Daoy (cell line): ENCODE data around the gene NCKAP5. TPM values are rescaled to one million over a fixed set of nuclear protein-coding genes. Genes with fewer than 3 reads are reported as not detected.
A peak's percentile ranks its signal among the peaks of the same experiment; 100 is the strongest.

Experiments
- DNase-seq: peaks from one replicate; pipeline ENCODE4 v3.0.0-alpha.2; 2015; ENCODE audit warnings: low read depth
- total RNA-seq: library from RNA; depleted of rRNA; stranded (reverse); fragments of >200 nt; shearing (Covaris generic); gene quantifications from 2 replicates; pipeline ENCODE4 v1.2.3, GENCODE V29; 2014

NCKAP5 gene
- total RNA-seq, 1 experiment from 2014 or later, result 8.4 TPM

GRCh38 chr2:133146893-133147292 lies 421.4 kb downstream of the NCKAP5 start:
- DNase-seq, result no peak

GRCh38 chr2:133143645-133144044 lies 424.6 kb downstream of the NCKAP5 start:
- DNase-seq, result no peak

DNA sequence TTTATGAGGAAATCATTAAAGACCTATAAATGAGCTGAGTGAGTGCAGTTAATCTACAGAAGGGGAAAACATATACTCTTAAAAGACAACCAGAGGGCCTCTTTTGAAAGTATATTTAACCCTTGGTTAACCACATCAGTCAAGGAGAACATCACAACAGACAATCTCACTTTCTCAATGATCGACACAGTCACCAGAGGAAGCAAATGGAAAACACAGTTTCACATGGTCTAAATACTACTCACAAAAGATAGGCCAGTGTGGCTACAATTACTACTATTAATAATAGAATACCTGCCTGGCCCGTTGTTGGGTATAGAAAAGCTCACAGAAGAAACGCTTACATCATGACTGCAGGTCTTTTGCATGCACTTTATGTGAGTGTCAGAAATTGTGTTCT lies 426.2 kb downstream of the NCKAP5 start:
- DNase-seq, result no peak

- DNase-seq, result no peak
Observed at GRCh38 chr2:133140620-133141019, 427.6 kb downstream of the NCKAP5 start.

GRCh38 chr2:133139847-133140533 lies 428.3 kb downstream of the NCKAP5 start:
- no peak for DNase-seq

DNA sequence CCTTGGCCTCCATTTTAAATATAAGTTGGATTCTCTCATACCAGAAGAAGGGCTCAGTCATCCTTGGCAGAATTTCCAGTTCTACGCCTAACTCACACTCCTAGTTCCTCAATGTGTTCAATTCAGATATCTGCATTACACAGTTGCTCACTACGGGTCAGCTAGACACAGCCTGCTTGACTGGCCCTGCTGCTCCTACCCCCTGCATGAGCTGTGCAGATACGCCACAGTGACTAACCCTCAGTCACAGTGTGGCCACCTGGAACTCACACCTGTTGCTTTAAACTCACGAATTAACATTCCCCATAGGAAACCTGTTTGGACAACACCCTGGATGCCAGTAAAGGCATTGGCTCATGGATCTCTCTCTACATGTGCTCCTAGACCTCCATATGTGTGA lies 429.6 kb downstream of the NCKAP5 start:
- DNase-seq, result peak; percentile 4

DNA sequence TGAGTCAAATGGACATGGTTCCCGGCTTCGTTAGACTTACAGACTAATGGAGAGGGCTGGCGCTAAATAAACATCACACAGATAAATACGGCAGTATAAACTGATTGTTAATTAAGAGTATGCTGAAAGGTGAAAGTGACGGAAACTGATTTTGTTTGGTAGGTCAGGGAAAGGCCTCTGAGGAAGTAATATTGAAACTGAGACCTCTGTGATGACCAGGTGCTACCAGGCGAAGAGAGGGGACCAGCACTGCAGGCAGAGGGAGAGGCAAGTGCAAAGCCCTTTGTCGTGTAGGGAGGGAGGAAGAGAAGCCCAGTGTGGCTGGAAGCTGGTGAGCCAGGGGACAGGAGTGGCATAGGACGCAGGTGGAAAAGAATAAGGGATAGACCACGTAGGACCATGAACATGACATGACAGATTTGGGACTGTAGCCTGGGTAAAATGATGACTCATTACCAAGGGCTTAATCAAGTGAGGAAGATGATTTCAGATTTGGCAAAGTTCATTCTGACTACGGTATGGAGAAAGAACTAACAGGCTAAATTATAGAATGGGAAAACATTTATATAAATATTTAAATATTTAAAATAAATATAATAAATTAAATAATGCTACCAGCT lies 433.1 kb downstream of the NCKAP5 start:
- peak; percentile 7 for DNase-seq

DNA sequence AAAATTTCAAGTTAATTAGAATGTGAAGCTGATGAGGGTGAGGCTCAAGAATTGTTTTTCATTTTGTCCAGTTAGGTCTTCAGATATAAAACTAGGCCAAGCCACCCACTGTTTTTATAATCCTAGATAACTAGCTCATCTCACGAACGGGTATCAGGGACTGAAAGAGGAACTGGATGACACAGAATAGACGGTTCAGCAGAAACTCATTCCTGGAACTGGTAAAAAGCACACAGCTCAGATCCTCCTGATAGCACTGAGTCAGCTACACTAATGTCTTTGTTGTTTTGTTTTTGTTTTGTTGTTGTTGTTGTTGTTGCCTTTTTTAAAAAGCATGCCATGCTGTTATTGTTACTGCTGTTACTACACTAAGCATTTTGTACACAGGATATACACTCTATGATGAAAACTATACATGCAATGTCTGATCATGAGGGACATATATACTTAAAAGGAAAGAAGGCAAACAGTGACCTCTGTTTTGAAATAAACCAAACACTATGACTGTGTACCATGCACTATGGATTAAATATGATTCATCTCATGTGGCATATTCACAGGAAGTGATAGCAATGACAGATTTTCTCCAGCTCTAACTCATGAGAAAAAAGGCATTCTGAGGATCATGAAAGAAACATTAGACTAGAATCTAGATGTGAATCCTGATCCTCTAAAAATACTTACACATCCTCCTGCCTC lies 437.6 kb downstream of the NCKAP5 start:
- DNase-seq, result peak; percentile 9

GRCh38 chr2:133124446-133124845 lies 443.8 kb downstream of the NCKAP5 start:
- DNase-seq, result no peak

- DNase-seq, result no peak
Observed at GRCh38 chr2:133123904-133124303, 444.4 kb downstream of the NCKAP5 start.

GRCh38 chr2:133123393-133123792 lies 444.9 kb downstream of the NCKAP5 start:
- no peak for DNase-seq

DNA sequence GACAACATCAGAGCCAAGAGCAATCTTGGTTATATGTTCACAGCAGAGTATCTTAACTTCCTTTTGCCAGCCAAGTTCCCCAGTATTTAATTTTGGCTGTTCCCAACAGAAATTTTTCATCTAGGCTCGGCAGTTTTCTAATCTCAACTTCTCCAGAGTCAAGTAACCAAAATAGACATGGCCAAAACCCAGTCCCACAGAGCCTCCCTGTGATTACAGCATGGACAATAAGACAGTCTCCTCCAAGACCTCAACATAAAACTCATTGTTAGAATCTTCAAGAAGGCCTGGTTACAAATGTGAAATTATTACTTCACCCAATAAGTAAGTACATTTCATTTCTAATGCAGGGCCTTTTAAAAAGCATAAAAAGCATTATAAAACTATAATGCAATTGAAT lies 445.7 kb downstream of the NCKAP5 start:
- DNase-seq, result no peak

DNA sequence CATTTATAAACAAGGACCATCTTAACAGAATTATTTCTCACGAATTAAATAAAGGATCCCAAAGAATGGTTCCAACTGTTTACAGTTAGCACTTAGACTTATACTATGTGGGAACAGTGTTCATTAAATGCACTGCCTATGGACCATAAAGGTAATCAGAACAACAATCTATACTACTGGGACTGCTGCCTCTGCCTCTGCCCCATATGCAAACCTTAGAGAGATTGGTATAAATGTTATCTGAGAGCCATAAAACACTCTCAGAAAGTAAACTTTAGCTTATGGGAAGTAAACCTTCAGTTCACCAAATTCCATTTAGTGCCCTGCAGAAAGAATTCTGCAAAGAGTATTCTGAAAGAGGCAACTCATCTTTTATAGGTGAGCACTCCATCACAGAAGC lies 448.0 kb downstream of the NCKAP5 start:
- no peak for DNase-seq

DNA sequence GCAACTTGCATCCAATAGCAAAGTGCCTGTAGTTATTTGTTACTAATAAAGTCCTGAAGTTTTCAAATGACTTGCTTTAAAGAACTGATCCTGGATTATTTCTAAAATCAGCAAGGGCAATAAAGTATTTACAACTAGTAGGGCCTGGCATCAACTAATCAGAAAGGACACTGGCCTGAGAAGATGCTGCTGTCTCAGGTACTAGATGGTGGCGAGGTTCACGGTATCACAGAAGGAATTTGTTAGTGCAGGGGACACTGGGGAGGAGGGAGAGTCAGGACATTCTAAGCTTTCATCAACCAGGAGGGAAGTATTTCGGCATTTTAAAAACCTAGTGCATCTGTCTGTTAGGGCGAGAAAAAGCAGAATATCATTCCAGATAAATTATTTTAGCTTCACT lies 458.1 kb downstream of the NCKAP5 start:
- no peak for DNase-seq

DNA sequence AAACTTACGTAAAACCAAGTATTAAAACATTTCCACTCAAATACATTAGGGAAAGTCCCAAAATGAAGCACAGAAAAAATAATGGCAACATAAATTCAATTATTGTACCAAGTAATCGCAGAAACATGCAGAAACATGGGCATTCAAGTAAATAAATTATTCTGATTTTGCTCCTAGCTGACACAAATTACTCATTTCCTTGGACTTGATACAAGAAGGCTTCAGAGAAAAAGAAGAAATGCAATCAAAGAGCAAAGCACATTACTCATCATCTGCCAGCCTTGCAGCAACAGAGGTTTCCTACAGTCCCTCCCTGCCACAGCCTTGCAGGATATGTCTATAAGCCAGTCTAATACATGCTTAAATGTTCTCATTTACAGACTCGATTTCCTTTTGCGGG lies 458.5 kb downstream of the NCKAP5 start:
- peak; percentile 65 for DNase-seq

- DNase-seq, result no peak
Observed at GRCh38 chr2:133107058-133107815, 461.0 kb downstream of the NCKAP5 start.

DNA sequence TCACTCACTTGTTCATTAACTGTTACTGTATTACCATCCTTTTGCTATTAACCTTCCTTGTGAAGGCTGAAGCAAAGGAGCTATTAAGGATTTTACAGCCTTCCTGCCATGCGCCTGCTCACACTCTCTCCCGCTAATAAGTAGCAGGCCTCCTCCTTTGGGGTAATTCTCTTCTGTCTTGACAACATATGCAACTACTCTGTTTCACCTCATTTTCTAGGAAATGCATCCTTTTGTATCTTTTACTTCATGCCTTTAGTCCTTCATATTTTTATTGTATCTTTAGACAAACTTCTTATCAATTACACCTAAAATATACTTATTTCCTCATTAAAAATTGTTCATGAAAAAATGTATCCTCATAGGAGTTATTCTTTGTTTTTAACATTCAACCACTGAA lies 463.4 kb downstream of the NCKAP5 start:
- DNase-seq, result no peak

DNA sequence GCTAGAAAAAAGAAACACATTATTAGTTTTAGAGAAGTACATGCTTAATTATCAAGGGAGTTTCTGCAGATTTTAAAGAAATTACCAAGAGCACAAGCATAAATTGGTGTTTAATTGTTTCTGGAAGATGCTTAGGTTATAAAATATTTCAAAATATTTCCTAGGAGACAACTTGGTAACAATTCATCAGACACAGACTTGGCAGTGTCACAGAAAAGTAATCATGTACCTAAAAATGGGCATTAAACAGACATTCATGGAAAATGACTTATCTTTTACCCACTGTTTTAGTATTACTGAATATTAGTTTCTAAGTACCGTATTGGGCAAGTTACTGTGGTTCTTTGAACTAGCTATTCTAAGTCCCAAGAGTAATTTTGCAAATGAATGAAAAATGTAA lies 469.5 kb downstream of the NCKAP5 start:
- DNase-seq, result no peak

GRCh38 chr2:133097666-133098065 lies 470.6 kb downstream of the NCKAP5 start:
- DNase-seq, result peak; percentile 49

DNA sequence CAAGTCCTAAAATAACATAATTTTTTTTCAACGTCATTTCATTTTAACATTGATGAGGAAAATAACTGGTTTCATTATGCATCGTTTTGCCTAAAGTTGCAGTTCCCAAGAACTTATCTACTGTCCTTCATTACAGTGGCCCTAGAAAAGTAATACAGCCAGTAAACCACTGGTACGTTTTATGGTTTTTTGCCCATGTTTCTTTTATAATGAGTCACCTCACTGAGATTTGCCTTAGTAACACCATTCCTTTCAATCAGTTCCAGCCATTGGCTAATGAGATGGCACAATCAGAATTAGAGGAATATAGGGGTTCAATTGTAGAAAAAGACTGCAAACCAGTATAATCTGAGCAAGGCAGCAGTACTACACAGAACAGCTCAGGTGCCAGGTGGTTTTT lies 475.7 kb downstream of the NCKAP5 start:
- no peak for DNase-seq

- DNase-seq, result no peak
Observed at GRCh38 chr2:133090358-133090757, 477.9 kb downstream of the NCKAP5 start.

DNA sequence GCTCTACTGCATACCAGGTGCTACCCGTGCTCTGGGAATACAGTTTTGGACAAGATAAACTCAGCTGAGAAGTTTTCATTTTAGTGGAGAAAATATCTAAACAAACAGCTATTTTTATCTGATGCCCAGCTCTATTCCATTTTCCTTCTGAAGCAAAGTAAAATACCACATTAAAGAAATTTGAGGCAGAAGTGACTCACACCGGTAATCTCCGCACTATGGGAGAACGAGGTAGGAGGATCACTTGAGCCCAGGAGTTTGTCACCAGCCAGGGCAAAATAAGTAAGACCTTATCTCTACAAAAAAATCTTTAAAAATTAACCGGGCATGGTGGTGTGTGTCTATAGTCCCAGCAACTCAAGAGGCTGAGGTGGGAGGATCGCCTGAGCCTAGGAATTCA lies 482.1 kb downstream of the NCKAP5 start:
- DNase-seq, result peak; percentile 15
